GM18508 (cell line): ENCODE results near the gene APOBR.
A peak's percentile ranks its signal among the peaks of the same experiment; 100 is the strongest.
"Not testable (repeated sequence)": the region's sequence is repeated elsewhere in the genome, so short reads cannot be mapped to it uniquely, and the experiment has no call there.

ENCODE experiments used
- ATAC-seq: cut with Tn5 transposase; IDR thresholded peaks from one replicate; pipeline ENCODE4 v1.9.1; 2021; ENCODE audit warnings: moderate number of reproducible peaks; ENCODE audit not compliant: insufficient read depth, unreplicated experiment

Gene APOBR

DNA sequence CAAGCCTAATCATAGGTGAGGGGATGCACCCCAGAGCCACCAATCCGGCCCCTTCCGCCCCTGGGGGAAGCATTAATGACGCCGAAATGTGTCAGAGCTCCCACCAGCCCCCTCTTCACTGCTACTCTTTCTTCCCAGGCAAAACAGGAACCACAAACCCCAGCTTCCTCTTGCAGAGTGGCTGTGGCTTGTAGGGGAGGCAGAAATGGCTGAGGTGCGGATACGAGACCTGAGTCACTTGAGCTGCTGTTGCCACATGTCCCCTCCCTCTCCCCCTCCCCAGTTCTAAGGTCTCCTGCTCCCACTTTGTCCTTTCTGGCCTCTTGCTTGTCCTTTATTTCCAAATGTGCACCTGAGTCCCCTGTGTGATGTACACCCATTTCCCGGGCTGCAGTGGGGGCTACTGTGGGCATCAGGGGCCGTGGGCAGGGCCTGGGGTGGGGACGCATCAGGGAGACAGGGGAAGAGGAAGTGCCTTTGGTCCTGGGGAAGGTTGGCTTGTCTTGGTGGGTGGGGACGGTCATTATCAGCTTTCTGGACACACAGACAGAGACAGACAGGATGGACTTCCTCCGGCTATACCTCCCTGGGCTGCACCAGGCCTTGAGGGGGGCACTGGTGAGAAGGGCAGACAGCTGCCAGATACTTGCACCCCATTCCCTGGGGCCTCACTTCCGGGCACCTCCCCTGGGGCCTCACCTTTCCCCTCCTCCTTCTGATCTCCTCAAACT lies at the start of gene APOBR:
Gene APOBR, plus strand, starts transcription at position 523 of the 731 bp plus-strand sequence. Its CDS starts 39 bp downstream, at position 562.
- peak; percentile 37 for ATAC-seq

DNA sequence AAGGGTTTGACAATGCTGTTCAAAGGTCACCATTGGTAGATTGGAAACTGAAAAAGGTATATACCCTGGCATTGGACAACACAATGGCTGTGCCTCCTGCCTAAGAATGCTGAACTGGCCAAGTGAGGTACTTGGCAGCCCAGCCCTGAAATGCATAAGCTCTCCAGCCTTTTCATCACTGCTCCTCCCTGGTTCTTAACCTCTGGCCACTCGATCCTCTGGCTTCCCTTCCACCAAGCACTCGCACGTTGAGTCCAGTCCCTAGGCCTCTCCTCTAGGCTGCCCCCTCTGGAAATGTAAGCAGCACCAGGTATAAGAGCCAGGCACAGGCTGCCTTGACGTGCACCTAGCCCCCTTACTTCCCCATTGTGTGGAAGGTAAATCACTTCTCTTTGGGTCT lies 48.1 kb upstream of the APOBR start:
- not testable (repeated sequence) for ATAC-seq

DNA sequence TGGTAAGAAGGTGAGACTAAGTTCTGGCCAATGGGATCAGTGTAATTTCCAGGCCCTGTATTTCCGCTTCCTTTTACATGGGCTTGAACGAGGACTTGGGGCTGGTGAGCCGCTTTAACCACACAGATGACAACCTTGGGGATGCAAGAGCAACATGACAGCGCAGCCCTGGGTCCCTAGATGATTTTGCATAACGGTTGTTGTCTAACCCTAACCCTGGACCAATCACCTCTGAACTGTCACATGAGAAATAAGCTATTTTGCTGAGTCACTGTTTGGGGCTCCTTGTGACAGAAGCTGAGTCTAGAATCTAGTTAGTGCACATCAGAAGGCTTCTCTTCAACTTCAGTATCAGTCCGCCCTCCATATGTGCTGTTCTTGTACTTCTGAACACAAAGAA lies 47.4 kb upstream of the APOBR start:
- ATAC-seq: not testable (repeated sequence)

DNA sequence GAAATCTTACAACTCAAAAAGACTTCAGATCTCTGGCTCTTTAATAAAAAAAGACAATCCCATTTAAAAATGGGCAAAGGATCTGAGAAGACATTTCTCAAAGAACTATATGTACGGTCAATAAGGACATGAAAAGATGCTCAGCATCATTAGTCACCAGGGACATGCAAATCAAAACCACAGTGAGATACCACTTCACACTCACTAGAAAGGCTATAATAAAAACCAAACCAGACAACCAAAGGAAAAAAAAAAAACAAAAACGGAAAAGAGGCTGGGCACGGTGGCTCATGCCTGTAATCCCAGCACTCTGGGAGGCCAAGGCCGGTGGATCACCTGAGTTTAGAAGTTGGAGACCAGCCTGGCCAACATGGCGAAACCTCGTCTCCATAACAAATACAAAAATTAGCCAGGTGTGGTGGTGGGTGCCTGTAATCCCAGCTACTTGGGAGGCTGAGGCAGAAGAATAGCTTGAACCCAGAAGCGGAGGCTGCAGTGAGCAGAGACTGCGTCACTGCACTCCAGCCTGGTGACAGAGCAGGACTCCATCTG lies 20.7 kb upstream of the APOBR start:
- no peak for ATAC-seq

GRCh38 chr16:28475221-28475620 lies 19.2 kb upstream of the APOBR start:
- ATAC-seq: no peak

DNA sequence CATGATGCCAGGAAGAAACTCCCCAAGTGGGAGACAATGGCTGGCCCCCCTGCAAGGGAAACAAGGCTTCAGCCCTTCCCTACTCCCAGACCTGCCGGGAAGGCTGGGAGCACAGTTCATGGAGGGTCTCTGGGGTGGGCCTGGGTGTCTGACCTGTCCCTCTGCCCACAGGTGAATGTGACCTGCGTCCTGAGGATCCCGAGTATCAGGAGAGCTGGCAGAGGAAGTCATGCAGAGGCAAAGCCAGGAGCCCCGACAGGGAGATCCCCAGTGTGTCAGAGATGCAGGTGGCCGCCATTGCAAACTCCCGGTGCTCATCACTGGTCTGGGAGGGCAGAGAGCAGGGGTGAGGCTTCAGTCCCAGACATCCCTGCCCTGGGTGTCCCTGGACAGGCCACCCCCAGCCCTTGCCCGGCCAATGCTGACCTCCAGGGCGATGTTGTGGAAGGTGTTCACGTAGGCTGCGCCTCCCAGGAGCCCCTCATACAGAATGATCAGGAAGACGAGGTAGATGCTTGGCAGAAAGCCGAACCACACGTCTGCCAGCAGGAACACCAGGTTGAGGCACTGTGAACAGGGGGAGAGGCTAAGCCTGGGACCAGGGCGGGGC lies 17.0 kb upstream of the APOBR start:
- ATAC-seq: no peak

GRCh38 chr16:28478506-28479180 lies 15.8 kb upstream of the APOBR start:
- ATAC-seq: no peak

GRCh38 chr16:28482026-28482425 lies 12.4 kb upstream of the APOBR start:
- no peak for ATAC-seq

DNA sequence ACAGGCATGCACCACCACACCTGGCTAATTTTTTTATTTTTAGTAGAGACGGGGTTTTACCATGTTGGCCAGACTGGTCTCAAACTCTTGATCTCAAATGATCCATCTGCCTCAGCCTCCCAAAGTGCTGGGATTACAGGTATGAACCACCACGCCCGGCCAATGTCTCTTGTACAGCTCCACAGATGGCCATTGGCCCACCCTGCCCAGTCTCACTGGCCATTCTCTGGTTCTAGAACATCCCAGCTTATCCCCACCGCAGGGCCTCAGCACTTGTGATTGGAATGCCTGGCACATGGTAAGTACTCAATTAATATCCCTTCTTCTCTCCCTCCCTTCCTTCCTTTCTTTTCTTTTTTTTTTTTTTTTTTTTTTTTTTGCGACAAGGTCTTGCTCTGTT lies 11.1 kb upstream of the APOBR start:
- not testable (repeated sequence) for ATAC-seq

- ATAC-seq: no peak
Measured at GRCh38 chr16:28486266-28486665, 8.2 kb upstream of the APOBR start.

DNA sequence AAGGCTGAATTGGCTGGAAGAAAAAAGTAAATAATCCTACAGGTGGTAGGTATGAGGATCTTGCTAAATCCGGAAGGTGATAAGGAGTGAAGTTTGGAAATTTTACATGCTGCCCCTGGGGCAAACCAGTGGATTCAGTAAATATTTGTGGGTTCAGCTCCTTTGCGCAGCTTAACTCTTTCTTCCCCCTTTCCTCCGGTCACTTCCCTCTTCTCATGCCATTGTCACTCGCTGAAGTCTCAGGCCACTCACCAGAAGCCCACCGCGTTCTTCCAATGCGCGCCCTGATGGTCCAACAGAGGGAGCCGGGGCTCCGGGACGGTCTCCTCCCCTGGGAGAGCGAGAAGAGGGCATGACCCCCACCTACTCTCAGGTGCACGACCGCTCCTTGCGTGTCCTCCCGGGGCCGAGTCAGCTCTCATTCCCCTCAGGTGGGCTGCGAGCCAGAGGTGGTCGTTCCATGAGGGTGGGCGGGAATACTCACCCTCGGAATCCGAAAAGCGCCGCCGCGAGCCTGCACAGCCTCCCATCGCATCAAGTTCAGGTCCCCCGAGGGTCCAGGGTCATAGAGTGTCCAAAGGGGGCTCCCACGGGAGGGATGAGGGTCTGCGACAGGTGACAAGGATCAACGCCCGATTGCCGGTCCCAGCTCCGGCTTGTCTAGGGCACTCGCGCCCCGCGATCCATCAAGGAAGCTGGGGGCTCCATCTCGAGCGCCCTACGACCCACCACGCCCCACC lies 3.0 kb upstream of the APOBR start:
- ATAC-seq: no peak

DNA sequence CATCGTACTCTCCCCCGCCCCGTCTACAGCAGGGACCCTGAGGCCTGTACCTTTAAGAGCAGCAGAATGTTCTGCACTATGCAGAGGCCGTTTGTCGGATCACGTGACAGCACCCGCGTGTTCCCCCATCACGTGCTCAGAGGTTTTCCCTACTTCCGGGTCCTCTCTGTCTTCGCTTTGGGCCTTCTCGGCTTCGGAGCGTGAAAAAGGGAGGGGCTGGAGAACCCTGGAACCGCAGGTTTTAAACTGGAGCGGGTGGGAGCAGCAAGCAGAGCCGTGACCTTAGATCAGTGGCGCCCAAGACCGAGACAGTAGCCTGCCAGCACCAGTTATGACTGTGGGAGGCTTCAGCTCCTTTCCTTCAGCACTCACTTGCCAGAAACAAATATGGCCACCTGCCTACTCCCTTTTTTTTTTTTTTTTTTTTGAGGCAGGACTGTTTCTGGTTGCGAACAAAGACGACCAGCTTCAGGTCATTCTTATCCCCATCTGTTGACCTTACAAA lies 2.4 kb upstream of the APOBR start, which contains the start of gene CLN3:
Gene CLN3, minus strand, starts transcription at position 105 of the 505 bp plus-strand sequence. CDS start 315 bp downstream, outside the sequence.
- ATAC-seq: peak; percentile 51

DNA sequence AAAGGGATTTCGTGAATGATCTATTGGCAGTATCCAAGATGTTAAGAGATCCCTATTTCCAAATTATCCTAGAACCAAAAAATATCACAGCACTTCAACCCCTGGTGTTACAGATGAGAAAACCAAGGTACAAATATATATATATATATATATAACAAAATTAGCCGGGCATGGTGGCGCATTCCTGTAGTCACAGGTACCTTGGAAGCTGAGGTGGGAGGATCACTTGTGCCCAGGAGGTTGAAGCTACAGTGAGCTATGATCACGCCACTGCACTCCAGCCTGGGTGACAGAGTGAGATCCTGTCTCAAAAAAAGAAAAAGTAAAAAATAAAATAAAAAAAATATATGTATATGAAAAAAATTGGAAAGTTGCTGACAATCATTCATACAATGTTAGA lies 1.9 kb upstream of the APOBR start:
- ATAC-seq: no peak

- ATAC-seq: no peak
Measured at GRCh38 chr16:28495098-28495793, 803 bp downstream of the APOBR start.

DNA sequence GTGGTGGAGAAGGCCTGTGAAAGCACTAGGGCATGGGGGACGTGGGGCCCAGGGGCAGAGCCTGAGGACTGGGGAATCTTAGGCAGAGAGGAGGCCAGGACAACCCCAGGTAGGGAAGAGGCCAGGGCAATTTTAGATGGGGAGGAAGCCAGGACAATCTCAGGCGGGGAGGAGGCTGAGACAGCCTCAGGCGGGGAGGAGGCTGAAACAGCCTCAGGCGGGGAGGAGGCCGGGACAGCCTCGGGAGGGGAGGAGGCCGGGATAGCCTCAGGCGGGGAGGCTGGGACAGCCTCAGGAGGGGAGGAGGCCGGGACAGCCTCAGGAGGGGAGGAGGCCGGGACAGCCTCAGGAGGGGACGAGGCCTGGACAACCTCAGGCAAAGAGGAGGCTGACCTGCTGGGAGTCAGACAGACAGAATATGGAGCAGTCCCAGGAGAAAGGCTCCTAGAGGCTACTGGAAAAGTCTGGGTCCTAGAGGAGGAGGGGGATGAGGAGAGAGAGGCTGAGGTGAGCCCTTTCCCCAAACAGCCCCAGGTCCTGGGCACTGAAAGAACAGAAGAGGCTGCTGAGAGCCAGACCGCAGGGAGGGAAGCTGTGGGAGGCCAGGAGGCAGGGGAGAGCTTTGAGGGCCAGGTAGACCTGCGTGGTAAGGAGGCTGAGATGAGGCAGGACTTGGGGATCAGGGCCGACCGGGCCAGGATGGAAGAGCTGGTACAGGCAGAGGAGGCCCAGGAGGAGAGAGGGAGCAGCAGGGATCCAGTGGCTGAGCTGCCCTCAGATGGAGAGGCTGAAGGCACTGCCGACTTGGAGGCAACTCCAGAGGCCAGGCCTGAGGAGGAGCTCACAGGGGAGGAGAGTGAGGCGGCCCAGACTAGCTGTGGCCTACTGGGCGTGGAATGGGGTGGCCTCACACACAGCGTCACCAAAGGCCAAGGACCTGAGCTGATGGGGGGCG lies 1.6 kb downstream of the APOBR start:
- no peak for ATAC-seq

DNA sequence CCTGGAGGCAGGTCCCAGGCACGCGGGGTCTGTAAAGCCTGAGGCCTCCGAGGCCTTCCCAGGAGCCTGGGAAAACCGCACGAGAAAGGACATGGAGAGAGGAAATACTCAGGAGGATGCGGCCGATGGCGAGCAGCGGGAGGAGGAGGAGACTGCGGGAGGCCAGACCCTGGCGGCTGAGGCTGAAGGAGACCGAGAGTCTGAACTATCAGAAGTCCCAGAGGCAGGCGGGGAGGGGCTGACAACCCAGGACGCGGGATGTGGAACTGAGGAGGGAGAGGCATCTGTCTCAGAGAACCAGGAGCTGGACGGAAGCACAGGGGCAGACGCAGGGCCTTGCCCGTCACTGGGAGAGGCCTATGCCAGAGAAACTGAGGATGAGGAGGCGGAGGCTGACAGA lies 2.4 kb downstream of the APOBR start:
- no peak for ATAC-seq

DNA sequence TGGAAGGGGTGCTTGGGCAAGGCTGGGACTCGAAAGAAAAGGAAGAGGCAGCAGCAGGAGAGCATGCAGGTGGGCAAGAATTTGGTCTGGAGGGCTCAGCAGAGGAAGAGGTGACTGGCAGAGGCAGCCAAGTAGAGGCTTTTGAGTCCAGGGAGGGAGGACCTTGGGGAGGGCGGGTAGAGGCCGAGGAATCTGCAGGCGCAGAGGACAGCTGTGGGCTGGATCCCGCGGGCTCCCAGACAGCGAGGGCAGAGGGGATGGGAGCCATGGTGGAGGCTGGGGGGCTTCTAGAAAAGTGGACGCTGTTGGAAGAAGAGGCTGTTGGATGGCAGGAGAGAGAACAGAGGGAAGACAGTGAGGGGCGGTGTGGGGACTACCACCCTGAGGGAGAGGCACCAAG lies 2.9 kb downstream of the APOBR start:
- no peak for ATAC-seq

DNA sequence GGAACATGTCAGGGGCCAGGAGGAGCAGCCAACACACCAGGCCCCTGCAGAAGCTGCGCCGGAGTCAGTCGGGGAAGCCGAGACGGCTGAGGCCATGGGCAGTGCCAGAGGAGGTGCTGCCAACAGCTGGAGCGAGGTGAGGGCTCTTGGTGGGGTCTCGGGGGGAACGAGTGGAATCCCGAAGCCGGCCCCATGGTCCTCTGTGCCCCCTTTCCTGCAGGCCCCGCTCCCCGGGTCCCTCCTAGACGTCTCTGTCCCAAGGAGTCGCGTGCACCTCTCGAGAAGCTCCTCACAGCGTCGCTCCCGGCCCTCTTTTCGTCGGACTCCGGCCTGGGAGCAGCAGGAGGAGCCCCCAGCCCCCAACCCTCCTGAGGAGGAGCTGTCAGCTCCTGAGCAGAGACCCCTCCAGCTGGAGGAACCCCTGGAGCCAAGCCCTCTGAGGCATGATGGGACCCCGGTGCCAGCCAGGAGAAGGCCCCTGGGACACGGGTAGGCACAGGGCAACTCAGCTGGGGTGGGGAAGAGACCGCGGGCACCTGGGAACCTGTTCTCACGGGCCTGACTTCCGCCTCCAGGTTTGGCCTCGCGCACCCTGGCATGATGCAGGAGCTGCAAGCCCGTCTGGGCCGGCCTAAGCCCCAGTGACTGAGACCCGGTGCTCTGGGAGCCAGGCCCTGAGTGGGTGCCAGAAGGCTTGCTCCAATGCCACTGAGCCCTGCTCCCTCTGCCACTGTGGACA lies 3.6 kb downstream of the APOBR start:
- no peak for ATAC-seq
